GM19035 (cell line): Measurements from ENCODE around the gene STARD13.

Experiments used
- ATAC-seq: cut with Tn5 transposase; IDR thresholded peaks from one replicate; pipeline ENCODE4 v1.9.1; 2021; ENCODE audit not compliant: unreplicated experiment

STARD13 gene

GRCh38 chr13:33125821-33126570, 159.6 kb downstream of the STARD13 start:
- ATAC-seq: no peak

- ATAC-seq: no peak
Observed at GRCh38 chr13:33123066-33123859, 162.3 kb downstream of the STARD13 start.

GRCh38 chr13:33119856-33120543, 165.6 kb downstream of the STARD13 start:
- ATAC-seq: no peak

- ATAC-seq: no peak
Observed at GRCh38 chr13:33119022-33119781, 166.4 kb downstream of the STARD13 start.

DNA sequence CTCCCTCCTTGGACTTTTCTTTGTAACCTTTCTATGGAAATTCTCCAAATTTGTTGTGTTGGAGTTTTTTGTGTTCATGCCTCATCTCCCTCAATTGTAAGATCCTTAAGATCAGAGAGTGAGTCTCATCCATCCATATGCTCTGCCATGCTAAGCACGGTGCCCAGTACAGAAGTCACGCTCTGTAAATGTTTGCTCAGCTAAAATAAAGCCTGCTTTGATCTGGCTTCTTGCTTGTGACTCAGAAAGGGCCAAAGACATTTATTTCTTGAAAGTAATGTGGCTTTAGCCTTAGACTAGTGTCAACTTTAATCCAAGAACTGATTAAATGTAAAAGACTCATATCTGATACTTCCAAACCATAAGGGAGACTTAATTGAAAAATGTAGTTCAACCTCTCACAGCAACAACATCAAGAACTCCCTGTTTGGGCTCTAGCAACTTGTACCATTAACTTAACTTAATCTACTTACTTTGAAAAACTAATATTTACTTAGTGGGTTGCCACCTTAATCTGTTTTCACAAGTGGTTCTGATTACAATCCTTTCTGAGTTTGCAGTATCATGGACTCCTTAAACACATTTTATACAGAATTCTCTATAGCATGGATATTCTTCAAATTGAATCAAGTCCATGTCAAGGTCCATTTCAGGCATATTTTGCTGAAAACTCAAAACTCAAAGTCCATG, 169.1 kb downstream of the STARD13 start:
- ATAC-seq: no peak

DNA sequence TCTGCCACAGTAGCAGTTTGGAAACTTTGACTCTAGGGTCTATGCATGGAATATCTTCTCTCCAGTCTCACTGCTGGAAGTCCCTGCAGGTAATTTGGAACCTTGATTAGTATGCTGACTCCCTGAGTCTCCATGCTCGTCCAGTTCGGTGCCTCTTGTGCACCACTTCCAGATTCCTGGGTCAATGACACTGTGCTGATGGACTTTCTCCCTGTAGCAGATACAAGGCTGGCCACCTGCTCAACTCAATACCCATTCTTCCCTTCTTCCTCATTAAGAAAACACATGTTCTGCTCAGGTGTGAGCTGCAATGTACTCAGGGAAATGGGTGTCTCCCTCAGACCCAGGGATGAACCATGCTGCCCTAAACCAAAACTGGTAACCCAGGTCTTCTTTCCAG, 170.3 kb downstream of the STARD13 start:
- no peak for ATAC-seq

DNA sequence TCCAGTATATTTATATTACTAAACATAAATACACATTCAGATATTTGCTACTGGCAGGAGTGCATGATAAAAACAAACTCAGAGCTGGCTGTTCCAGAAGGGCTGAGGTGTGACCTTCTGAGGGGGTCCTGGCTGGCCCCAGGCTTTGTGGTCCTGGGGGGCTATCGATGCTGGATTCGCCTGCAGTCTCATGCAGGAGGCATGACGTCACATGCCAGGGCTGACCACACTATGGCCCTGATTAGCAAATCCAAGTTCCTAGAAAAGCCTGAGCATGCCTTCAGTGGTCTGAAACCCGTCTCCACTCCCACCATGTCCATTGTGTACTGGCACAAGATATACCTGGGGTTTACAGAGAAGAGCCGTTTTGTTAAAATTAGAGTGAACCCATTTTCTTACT, 171.4 kb downstream of the STARD13 start:
- ATAC-seq: no peak

DNA sequence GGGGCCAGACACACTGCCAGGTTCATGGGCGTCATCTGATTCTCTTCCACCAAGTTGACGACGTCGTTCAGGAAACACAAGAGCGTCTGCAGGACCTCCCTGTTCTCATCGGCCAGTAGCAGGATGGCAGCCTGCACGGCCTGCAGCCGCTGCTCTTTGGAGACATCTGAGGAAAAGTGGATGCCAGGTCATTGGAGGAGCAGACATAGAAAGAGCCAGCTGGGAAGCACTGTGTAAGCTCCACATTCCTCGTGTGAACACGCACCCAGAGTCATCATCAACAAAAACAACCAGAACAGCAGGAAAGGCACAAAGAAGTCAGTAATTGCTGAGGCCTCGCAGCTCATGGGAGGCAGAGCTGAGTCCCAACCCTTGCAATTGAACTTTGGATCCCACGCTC, 172.8 kb downstream of the STARD13 start:
- ATAC-seq: no peak

DNA sequence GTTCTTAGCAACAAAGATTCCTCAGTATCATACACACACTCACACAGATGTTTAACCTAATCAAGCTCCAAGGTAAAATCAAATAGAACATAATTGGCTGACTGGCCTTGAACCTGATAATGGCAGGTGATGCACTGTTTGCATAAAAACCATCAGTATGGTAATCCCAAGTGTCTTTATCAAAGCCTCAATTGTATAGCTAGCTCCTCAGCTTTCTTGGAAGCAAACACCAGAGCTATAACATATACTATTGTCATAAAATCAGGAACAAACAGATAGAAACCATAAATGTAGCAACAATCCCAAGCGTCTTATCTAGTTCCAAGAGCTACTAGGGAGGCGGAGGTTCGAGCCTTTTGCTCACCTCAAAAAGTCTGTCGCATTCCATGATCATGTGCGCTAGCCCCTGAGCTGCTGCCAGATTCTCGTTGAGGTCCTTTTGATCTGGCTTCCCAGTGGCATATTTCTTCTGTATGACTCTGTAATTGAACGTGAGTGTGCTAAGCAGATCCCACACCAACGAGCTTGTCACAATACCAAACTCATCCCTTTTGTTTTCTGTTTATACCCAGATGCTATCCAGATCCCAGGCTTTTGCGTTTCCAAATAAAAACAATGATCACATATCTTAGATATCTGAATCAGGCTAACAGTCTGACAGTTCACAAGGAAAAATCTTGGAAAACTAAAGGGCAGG, 174.0 kb downstream of the STARD13 start:
- peak; percentile 2 for ATAC-seq

- peak; percentile 34 for ATAC-seq
Observed at GRCh38 chr13:33110713-33111413, 174.7 kb downstream of the STARD13 start.

GRCh38 chr13:33110386-33110712, 175.2 kb downstream of the STARD13 start:
- no peak for ATAC-seq

GRCh38 chr13:33109801-33110200, 175.8 kb downstream of the STARD13 start:
- ATAC-seq: peak; percentile 51

GRCh38 chr13:33109271-33109697, 176.3 kb downstream of the STARD13 start:
- ATAC-seq: peak; percentile 34

GRCh38 chr13:33108620-33109019, 176.9 kb downstream of the STARD13 start:
- no peak for ATAC-seq

GRCh38 chr13:33107361-33107760, 178.2 kb downstream of the STARD13 start:
- ATAC-seq: no peak

DNA sequence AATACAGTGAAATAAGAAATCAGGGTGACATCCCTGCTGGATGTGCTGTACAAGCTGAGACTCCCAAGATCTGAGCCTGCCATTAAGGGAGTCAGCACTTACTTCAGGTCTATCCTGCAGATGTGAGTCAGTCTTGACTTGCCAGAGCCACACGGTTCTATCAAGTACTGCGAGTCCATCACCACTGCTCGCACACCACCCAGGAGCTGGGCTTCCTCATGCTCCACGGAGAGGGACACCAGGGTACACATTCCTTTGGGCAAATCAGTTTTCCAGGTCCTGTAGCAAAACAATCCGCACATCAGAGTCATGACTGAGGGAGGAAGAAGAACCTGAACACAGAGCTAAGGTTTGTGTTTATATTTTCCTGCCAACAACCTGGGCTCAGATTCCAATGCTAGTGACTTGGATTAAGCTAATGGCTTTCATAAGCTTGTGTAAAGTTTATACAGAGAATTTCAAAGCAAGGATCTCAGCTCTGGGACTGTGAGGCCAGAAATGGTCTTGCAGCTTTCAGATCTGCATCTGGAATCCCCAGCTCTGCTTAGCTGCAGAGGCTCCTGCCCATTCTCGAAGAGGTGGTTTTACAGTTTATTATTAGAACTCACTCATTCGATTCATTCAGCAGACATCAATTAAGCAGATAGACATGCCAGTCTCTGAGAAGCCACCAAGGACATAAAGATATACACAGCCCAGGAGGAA, 178.7 kb downstream of the STARD13 start:
- no peak for ATAC-seq

DNA sequence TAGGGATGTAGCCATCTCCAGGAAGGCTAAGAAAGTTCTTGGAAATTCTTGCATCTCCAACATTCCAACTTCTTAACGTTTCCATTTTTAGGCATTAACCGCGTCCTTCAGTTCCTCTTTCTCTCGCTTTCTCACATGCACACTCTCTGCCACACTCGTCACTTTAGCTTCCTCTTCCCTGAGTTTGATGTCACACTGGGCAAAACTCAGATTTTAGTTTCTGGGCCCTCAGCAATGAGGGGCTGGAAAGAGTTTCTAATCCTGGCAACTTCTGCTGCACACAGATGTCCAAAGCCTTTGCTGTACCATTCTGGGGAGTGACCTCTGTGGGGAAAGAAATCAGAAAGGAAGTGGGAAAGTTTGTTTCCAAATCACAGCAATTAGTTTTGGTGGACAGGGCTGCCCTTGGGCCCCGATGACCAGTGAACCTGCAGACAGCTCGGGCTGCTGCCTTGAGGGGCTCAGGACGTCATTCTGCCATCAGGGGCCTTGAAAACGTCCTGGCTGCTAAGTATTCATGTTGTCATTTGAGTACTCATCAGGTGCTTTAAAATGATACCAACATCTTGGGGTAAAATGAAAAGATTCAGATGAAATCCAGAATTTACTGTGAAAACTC, 180.1 kb downstream of the STARD13 start:
- no peak for ATAC-seq

DNA sequence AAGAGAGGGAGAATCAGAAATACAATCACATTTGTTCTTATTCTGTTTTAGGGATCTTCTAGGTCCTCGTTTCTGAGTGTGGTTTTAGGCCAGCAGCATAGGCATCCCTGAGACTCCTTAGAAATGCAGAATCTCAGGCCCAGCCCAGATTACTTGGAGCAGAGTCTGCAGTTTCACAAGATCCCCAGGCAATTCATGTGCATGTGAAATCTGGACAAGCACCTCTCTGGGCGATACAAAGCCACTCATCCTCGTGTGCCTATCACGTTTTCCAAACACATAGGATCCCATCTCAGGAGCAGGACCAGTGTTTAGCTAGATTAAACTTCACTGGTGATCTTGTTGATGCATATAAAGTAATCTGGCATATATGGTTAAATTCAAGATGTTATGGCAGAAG, 182.1 kb downstream of the STARD13 start:
- no peak for ATAC-seq
